GM23248 (cell line): ENCODE results near the gene CDR2L. TPM values are rescaled to one million over a fixed set of nuclear protein-coding genes. Genes with fewer than 3 reads are reported as not detected.
"Not testable (repeated sequence)": the region's sequence is repeated elsewhere in the genome, so short reads cannot be mapped to it uniquely, and the experiment has no call there.

Experiments
- DNase-seq: peaks from one replicate; pipeline ENCODE4 v3.0.0-alpha.2; 2015
- H2AFZ ChIP-seq: fragments of 200-600 bp; sonication (generic); 2 replicates; pipeline ENCODE4 v1.6.1; 2016; ENCODE audit warnings: antibody characterized with exemption
- H3F3A ChIP-seq: fragments of 200-600 bp; sonication (generic); 2 replicates; pipeline ENCODE4 v1.6.1; 2016; ENCODE audit warnings: mild to moderate bottlenecking, antibody characterized with exemption, mixed run types; ENCODE audit not compliant: insufficient read depth
- H3K27ac ChIP-seq: fragments of 200-600 bp; sonication (generic); 2 replicates; pipeline ENCODE4 v1.5.1; 2016; ENCODE audit warnings: mild to moderate bottlenecking
- H3K27me3 ChIP-seq: fragments of 200-600 bp; sonication (generic); replicated peaks from 2 replicates; pipeline ENCODE4 v1.6.1; 2016; ENCODE audit warnings: mild to moderate bottlenecking; ENCODE audit not compliant: insufficient read depth
- H3K36me3 ChIP-seq: fragments of 200-600 bp; sonication (generic); 2 replicates; pipeline ENCODE4 v1.6.1; 2016; ENCODE audit warnings: low read depth, mild to moderate bottlenecking
- H3K4me1 ChIP-seq: fragments of 200-600 bp; sonication (generic); 2 replicates; pipeline ENCODE4 v1.6.1; 2016; ENCODE audit warnings: mild to moderate bottlenecking; ENCODE audit not compliant: insufficient read depth
- H3K4me2 ChIP-seq: fragments of 200-600 bp; sonication (generic); one replicate; pipeline ENCODE4 v1.6.1; 2016; ENCODE audit warnings: mild to moderate bottlenecking; ENCODE audit not compliant: unreplicated experiment
- H3K4me3 ChIP-seq: fragments of 200-600 bp; sonication (generic); 2 replicates; pipeline ENCODE4 v1.5.1; 2016; ENCODE audit warnings: mild to moderate bottlenecking
- H3K79me2 ChIP-seq: fragments of 200-600 bp; sonication (generic); 2 replicates; pipeline ENCODE4 v1.6.1; 2016; ENCODE audit warnings: mild to moderate bottlenecking; ENCODE audit not compliant: insufficient read depth
- H3K9ac ChIP-seq: fragments of 200-600 bp; sonication (generic); 2 replicates; pipeline ENCODE4 v1.6.1; 2016; ENCODE audit warnings: mild to moderate bottlenecking
- H3K9me2 ChIP-seq: fragments of 200-600 bp; sonication (generic); 2 replicates; pipeline ENCODE4 v1.6.1; 2016; ENCODE audit warnings: mixed run types, mild to moderate bottlenecking, moderate library complexity; ENCODE audit not compliant: insufficient read depth
- H3K9me3 ChIP-seq: fragments of 200-600 bp; sonication (generic); one replicate; pipeline ENCODE4 v1.6.1; 2017; ENCODE audit warnings: low read depth
- H4K20me1 ChIP-seq: fragments of 200-600 bp; sonication (generic); 2 replicates; pipeline ENCODE4 v1.6.0; 2016; ENCODE audit not compliant: insufficient read depth
- EZH2 ChIP-seq: fragments of 200-600 bp; sonication (generic); IDR thresholded peaks from 2 replicates; pipeline ENCODE4 v1.6.1; 2018; ENCODE audit warnings: antibody characterized with exemption, mild to moderate bottlenecking; ENCODE audit not compliant: insufficient read depth, poor library complexity, severe bottlenecking
- EZH2phosphoT487 ChIP-seq: fragments of 200-600 bp; sonication (generic); IDR thresholded peaks from 2 replicates; pipeline ENCODE4 v1.6.1; 2018; ENCODE audit warnings: antibody characterized with exemption, moderate library complexity, mild to moderate bottlenecking, low read depth; ENCODE audit not compliant: insufficient read depth
- WGBS, 2 experiments: methylation state at CpG; one replicate each; pipeline ENCODE4 v1.1.6; 2015 to 2017; ENCODE audit warnings: low lambda C conversion rate in 2 of 2, low coverage in 1 of 2; ENCODE audit errors: missing lambda C conversion rate in 2 of 2; 5-methylcytosine and 5-hydroxymethylcytosine counted together
- in situ Hi-C: fragments of 300-500 bp; cut with MboI; formaldehyde crosslinking; loops from 2 replicates; pipeline ENCODE4 v1.15.0; 2020
- polyA plus RNA-seq: library from polyadenylated mRNA; unstranded; fragments of >200 nt; fragmentation: Nextera tagmentation; extraction: Ambion mirVana; gene quantifications from 2 replicates; pipeline ENCODE4 v1.2.1, GENCODE V29; 2016
- total RNA-seq: library from RNA; depleted of rRNA; stranded (reverse); fragments of >200 nt; shearing (Covaris generic); gene quantifications from 2 replicates; pipeline ENCODE4 v1.2.3, GENCODE V29; 2014

The CDR2L gene
- total and polyA plus RNA-seq, 2 experiments from 2014 or later: 18.0 to 23.9 TPM

DNA sequence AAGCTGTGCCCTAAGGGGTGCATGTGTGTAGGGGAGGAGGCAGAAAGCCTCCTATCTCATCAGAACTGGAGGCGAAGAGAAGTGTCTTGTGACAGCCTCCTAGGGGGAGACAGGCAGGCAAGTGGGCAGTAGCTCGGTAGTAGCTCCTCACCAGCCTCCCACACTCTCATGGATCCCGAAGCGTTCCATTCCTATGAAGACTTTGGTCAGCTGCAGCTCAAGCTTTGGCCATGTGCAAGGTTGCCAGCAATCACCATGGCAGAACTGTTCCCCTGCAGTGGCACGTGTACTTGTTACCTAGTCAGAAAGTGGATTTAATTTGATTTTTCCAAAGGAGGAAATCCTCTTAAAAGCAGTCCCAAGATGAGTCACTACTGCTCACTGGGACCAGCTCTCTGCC lies 31.7 kb downstream of the CDR2L start:
- H3K4me1 ChIP-seq: no peaks in the 10 kb centered on the region
- H3K9me3 ChIP-seq: no peaks in the 10 kb centered on the region
- H3K79me2 ChIP-seq: peaks cover 29% of the 10 kb centered on the region
- in situ Hi-C loops: no loop called here
- no peaks in the 10 kb centered on the region for H3F3A ChIP-seq
- H3K36me3 ChIP-seq: peaks cover 3% of the 10 kb centered on the region; the same call in 1 of the 2 replicates
- no peaks in the 10 kb centered on the region for H4K20me1 ChIP-seq
- no peak overlapping the region for H3K27ac ChIP-seq
- no peak overlapping the region for H3K4me2 ChIP-seq
- TF ChIP-seq EZH2 (no peak), EZH2phosphoT487 (no peak)
- H3K9me2 ChIP-seq: no peaks in the 10 kb centered on the region
- no peak overlapping the region for H3K4me3 ChIP-seq
- DNase-seq: no peak
- no peaks in the 10 kb centered on the region for H3K27me3 ChIP-seq
- H2AFZ ChIP-seq: no peak overlapping the region
- H3K9ac ChIP-seq: no peak overlapping the region
- 89 to 94% methylated on average over 5 of the region's 5 CpGs for WGBS, 2 experiments

GRCh38 chr17:75019710-75020109 lies 32.3 kb downstream of the CDR2L start:
- no peak overlapping the region for H3K4me3 ChIP-seq
- H3F3A ChIP-seq: no peaks in the 10 kb centered on the region
- H3K4me2 ChIP-seq: no peak overlapping the region
- H3K9me3 ChIP-seq: no peaks in the 10 kb centered on the region
- no peaks in the 10 kb centered on the region for H3K4me1 ChIP-seq
- DNase-seq: no peak
- peaks cover 3% of the 10 kb centered on the region; the same call in 1 of the 2 replicates for H3K36me3 ChIP-seq
- H3K27ac ChIP-seq: no peak overlapping the region
- TF ChIP-seq EZH2phosphoT487 (no peak), EZH2 (no peak)
- peaks cover 24% of the 10 kb centered on the region for H3K79me2 ChIP-seq
- no peaks in the 10 kb centered on the region for H4K20me1 ChIP-seq
- H3K9ac ChIP-seq: no peak overlapping the region
- H3K9me2 ChIP-seq: no peaks in the 10 kb centered on the region
- WGBS, 2 experiments: 88 to 90% methylated on average over 3 of the region's 3 CpGs
- in situ Hi-C loops: no loop called here
- H3K27me3 ChIP-seq: no peaks in the 10 kb centered on the region
- H2AFZ ChIP-seq: no peak overlapping the region

DNA sequence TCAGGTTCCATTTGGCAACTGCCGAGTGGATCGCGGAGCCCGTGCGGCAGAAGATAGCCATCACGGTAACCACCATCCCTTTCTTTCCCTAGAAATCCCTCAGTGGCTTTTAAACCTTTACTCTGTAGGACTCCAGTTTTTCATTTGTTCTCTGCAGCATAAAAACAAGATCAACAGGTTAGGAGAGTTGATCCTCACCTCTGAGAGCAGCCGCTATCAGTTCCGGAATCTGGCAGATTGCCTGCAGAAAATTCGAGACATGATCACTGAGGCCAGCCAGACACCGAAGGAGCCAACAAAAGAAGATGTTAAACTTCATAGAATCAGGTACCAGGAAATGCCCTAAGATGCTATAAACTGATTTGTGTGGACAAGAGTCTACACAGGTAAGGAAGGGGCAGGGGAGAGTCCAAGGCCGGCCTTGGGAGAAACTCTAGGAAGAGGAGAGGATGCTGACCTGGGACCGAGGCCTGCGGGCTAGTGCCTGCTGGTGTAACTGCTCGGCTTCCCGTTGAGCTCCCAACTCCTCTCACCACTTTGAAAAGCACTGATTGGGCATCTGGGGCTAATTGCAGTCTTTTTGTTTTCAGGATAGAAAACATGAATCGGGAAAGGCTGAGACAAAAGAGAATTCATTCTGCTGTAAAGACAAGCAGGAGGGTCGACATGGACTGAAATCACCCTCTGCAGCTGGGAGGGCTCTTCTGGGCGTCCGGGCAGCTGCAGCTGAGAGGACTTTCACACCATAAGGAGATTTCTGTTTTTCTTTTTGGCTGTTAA lies 33.1 kb downstream of the CDR2L start:
- TF ChIP-seq EZH2: no peak
- TF ChIP-seq EZH2phosphoT487: no peak
- Histone ChIP-seq H3K27ac (no peak overlapping the region), H3K9me3 (no peaks in the 10 kb centered on the region), H3K9me2 (no peaks in the 10 kb centered on the region), H3K4me3 (no peak overlapping the region), H3K79me2 (peaks cover 15% of the 10 kb centered on the region), H4K20me1 (no peaks in the 10 kb centered on the region), H3K9ac (no peak overlapping the region), H3K4me2 (no peak overlapping the region), H2AFZ (no peak overlapping the region), H3K36me3 (peaks cover 3% of the 10 kb centered on the region; the same call in 1 of the 2 replicates), H3K4me1 (no peaks in the 10 kb centered on the region), H3K27me3 (no peaks in the 10 kb centered on the region), H3F3A (no peaks in the 10 kb centered on the region)
- in situ Hi-C loops: no loop called here
- 91 to 93% methylated on average over 19 of the region's 19 CpGs for WGBS, 2 experiments
- no peak for DNase-seq

DNA sequence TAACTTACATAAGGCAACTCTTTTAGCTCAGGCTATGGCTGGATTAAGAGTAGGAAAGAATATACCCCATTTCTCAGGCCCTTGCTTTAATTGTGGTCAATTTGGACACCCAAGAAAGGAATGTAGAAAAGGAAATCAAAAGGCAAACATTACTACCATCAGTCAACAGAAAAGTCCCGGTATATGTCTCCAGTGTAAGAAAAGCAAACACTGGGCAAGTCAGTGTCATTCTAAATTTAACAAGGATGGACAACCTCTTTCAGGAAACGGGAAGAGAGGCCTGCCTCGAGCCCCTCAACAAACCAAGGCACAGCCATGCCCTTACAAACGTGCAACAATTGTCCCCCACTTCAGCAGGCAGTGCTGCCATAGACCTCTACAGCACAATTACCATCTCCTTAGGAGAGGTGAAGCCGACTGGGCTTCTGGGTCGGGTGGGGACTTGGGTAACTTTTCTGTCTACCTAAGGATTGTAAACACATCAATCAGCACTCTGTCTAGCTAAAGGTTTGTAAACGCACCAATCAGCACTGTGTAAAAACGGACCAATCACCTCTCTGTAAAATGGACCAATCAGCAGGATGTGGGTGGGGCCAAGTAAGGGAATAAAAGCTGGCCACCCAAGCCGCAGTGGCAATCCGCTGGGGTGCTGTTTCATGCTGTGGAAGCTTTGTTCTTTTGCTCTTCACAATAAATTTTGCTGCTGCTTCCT lies 37.4 kb downstream of the CDR2L start:
- 85 to 88% methylated on average over 10 of the region's 10 CpGs for WGBS, 2 experiments
- Histone ChIP-seq H3K36me3 (peaks cover 3% of the 10 kb centered on the region; the same call in 1 of the 2 replicates), H2AFZ (no peak overlapping the region), H3K9me2 (no peaks in the 10 kb centered on the region), H3K9ac (no peak overlapping the region), H3F3A (peaks cover 8% of the 10 kb centered on the region; the same call in 1 of the 2 replicates), H3K27me3 (no peaks in the 10 kb centered on the region), H3K4me3 (no peak overlapping the region), H4K20me1 (no peaks in the 10 kb centered on the region), H3K79me2 (no peaks in the 10 kb centered on the region), H3K4me1 (no peaks in the 10 kb centered on the region), H3K4me2 (no peak overlapping the region), H3K27ac (no peak overlapping the region), H3K9me3 (no peaks in the 10 kb centered on the region)
- no peak for DNase-seq
- in situ Hi-C loops: no loop called here
- TF ChIP-seq EZH2 (no peak), EZH2phosphoT487 (no peak)

DNA sequence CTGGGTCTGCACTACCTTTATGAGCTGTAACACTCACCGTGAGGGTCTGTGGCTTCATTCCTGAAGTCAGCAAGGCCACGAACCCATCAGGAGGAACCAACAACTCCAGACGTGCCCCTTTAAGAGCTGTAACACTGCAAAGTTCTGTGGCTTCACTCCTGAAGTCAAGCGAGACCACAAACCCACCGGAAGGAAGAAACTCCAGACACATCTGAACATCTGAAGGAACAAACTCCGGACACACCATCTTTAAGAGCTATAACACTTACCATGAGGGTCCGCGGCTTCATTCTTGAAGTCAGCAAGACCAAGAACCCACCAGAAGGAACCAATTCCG lies 37.9 kb downstream of the CDR2L start:
- 97 to 98% methylated on average over 9 of the region's 9 CpGs for WGBS, 2 experiments
- not testable (repeated sequence) for H3K9ac ChIP-seq

DNA sequence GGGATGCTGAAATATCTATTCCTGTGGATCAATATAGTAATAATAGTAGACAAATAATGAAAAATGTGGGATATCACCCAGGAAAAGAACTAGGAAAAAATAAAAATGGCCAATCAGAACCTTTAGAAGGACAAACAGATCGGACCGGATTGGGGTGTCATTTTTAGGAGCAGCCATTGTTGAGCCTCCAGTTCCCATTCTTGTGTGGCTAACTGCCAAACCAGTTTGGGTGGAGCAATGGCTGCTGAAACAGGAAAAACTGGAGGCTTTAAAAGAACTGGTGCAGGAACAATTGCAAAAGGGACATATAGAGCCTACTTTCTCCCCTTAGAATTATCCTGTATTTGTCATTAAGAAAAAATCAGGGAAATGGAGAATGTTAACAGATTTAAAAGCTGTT lies 39.2 kb downstream of the CDR2L start:
- H3K4me1 ChIP-seq, H3K4me2 ChIP-seq, H3K9ac ChIP-seq, H4K20me1 ChIP-seq, in situ Hi-C loops, H3K9me3 ChIP-seq, H3K36me3 ChIP-seq, H3K79me2 ChIP-seq, H3F3A ChIP-seq, DNase-seq, H3K27me3 ChIP-seq, H2AFZ ChIP-seq, H3K9me2 ChIP-seq, H3K27ac ChIP-seq, H3K4me3 ChIP-seq: not testable (repeated sequence)
- WGBS, 2 experiments: 75 to 76% methylated on average over 2 of the region's 2 CpGs

More for the DNA sequence above, 37.9 kb downstream of the CDR2L start:
- H3K4me2 ChIP-seq, H4K20me1 ChIP-seq, in situ Hi-C loops, DNase-seq, H3K27ac ChIP-seq, H3K9me3 ChIP-seq, H3K36me3 ChIP-seq, H3K4me1 ChIP-seq, H3F3A ChIP-seq, H3K27me3 ChIP-seq, H2AFZ ChIP-seq, H3K9me2 ChIP-seq, H3K4me3 ChIP-seq, H3K79me2 ChIP-seq: not testable (repeated sequence)
